HG02571 (cell line): Measurements from ENCODE around the gene DIP2C.

Source experiments
- ATAC-seq: cut with Tn5 transposase; IDR thresholded peaks from one replicate; pipeline ENCODE4 v1.9.1; 2021; ENCODE audit warnings: mild to moderate bottlenecking, moderate library complexity; ENCODE audit not compliant: unreplicated experiment

The DIP2C gene

DNA sequence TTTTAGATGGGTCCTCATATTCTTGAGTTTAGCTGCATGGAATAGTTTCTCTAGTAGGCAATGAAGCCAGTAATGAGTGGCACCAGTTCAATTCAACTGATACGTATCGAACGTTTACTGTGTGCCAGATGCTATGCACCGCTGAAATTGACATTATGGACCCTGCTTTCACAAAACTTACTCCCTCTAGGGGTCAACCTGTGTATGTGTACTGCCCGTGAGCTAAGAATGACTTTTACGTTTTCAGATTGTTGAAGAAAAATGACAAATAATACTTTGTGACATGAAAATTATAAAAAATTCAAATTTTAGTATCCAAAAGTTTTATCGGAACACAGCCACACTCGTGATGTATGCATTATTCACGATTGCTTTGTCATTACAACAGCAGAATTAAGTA lies 458.7 kb downstream of the DIP2C start:
- no peak for ATAC-seq

DNA sequence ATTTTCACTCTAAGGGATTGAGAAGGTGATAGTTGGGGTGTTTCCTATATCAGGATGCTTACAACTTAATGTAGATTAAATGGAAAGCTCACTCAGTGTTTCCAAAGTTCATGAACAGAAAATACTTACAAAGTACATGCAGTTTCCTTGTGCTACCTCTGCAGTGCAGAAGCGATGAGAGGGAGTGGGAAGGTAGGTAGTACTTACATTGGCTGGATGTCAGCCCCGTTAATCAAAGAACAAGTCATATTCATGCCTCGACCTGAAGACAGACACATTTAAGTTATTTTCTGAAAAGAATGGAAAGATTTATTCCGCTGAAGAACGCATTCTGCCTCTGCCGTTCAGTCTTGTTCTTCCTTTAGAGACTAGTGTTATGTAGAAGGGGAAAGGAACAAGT lies 461.1 kb downstream of the DIP2C start:
- no peak for ATAC-seq

DNA sequence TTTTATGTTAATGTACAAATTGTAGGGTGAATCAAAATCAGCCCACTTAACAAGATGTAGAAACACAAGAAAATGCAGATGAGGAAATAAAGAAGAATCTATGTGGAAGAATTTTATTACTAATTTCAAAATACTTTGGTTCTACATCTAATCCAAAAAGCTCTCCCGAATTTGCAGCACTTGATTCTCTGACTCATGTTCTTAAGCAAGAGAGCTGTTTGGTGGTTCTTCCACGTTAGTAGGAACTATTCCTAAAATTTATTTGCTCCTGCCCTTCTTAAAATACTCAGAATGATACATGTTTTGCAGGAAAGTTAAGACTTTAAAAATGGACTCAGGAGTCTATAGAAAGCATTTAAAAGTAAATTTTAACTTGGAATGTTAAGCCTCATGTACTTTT lies 462.5 kb downstream of the DIP2C start:
- no peak for ATAC-seq

DNA sequence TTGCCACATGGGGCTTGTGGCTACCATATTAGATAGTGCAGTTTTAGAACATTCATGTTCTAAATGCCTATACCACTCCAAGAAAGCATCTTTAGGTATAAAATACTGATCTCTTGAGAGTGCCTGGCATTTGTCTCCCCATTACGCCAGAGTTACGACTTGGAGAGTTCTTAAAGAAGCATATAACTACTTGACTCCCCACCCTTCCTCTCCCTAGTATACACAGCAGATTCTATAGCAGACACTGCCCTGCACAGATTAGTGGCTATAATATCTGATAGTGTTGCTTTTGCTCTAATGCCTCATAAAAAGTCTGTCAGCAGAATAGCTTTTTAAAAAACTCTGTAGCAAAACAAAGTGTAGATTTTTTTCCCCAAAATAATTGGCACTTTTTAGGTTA lies 463.4 kb downstream of the DIP2C start:
- ATAC-seq, result no peak

- ATAC-seq, result no peak
Measured at GRCh38 chr10:224571-224970, 464.9 kb downstream of the DIP2C start.
